Activated naive CD4-positive, alpha-beta T cell treated with Interleukin-2 at 50 U/mL for 16 hours (primary cell): ENCODE results near the gene TBC1D22B.
"Not testable (repeated sequence)": the region's sequence is repeated elsewhere in the genome, so short reads cannot be mapped to it uniquely, and the experiment has no call there.

Experiments
- DNase-seq: peaks from one replicate; pipeline ENCODE4 v3.0.0-alpha.2; 2020

The TBC1D22B gene

DNA sequence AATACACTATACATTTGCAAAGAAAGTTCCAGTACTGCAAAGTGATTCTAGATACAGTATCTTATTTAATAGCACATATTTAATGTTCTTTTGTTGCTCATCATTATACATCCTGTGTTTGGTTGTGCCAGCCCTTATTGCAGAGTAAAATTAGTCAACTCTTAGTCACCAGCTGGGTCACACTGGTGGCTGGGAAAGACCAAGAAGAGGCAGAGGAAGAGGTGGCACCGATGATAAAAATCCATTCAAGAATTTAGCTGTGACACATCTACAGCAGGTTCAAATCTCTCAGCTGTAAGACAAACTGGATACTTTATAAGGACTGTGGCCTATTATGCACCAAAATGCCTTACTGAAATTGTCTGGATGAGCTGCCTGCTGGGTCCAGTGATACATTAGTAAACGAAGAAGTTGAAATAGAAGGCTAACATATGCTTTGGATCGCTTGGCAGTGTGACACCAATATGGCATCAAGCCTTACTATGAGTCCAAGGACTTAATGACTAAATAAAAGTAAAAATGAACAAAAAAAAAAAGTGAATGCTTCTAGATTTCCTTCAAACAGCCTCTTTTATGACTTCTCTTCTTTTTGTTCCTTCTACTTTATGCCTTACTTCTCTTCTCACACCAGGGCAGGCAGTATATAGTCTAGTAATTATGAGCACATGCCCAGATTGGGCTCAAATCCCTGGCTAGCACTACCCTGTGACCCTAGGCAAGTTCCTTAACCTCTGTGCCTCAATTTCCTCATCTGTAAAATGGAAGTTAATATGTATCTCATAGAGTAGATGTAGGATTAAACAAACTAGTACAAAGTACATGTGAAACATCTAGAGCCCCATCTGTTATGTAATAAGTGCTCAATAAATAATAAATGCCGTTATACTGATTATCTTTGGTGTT is 66.8 kb downstream of the TBC1D22B start:
- peak; percentile 21 for DNase-seq

GRCh38 chr6:37330345-37330744 is 72.8 kb downstream of the TBC1D22B start:
- DNase-seq = not testable (repeated sequence)

GRCh38 chr6:37331047-37331446 is 73.5 kb downstream of the TBC1D22B start:
- no peak for DNase-seq

GRCh38 chr6:37332894-37333293 is 75.3 kb downstream of the TBC1D22B start:
- no peak for DNase-seq

DNA sequence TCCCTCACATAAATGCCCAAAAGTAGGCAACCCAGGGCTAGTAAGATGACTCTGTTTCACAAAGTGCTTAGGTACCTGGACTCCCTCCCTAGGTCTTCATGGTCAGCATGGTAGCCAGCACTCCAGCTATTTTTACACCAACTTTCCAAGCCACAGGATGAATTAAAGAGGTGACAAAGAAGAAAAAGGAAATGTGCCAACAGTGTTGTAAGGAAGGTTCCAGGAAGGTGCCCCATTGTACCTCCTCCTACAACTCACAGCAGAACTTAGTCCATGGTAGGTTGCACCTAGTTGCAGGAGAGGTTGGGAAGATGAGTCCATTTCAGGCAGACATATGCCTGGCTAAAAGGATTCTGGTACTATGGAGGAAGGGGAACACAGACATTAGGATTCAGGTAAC is 76.5 kb downstream of the TBC1D22B start:
- no peak for DNase-seq

DNA sequence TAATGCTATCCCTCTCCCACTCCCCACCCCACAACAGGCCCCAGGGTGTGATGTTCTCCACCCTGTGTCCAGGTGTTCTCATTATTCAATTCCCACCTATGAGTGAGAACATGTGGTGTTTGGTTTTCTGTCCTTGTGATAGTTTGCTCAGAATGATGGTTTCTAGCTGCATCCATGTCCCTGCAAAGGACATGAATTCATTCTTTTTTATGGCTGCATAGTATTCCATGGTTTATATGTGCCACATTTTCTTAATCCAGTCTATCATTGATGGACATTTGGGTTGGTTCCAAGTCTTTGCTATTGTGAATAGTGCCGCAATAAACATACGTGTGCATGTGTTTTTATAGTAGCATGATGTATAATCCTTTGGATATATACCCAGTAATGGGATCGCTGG is 80.7 kb downstream of the TBC1D22B start:
- not testable (repeated sequence) for DNase-seq

- DNase-seq = no peak
Measured at GRCh38 chr6:37338745-37339255, 81.2 kb downstream of the TBC1D22B start.

GRCh38 chr6:37339741-37340638 is 82.4 kb downstream of the TBC1D22B start:
- DNase-seq = no peak

GRCh38 chr6:37340639-37340943 is 83.0 kb downstream of the TBC1D22B start:
- DNase-seq = no peak

GRCh38 chr6:37343248-37343647 is 85.7 kb downstream of the TBC1D22B start:
- DNase-seq = no peak

DNA sequence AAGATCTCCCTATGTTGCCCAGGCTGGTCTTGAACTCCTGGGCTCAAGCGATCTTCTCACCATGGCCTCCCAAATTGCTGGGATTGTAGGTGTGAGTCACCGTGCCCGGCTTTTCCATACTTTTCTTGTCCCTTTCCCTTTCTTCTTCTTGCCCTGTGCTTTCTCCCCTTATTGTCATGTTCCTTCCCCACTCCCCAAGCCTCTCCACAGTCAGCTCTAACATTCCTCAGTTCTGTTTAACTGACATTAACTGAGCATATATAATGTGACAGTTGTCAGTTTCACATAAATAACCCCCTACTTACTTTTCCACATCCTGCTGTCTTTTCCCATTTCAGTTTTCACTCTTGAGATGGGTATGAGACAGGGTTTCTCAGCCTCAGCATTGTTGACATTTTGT is 86.7 kb downstream of the TBC1D22B start:
- DNase-seq = no peak

DNA sequence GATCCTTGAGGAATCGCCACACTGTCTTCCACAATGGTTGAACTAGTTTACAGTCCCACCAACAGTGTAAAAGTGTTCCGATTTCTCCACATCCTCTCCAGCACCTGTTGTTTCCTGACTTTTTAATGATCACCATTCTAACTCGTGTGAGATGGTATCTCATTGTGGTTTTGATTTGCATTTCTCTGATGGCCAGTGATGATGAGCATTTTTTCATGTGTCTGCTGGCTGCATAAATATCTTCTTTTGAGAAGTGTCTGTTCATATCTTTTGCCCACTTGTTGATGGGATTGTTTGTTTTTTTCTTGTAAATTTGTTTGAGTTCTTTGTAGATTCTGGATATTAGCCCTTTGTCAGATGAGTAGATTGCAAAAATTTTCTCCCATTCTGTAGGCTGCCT is 88.2 kb downstream of the TBC1D22B start:
- not testable (repeated sequence) for DNase-seq

DNA sequence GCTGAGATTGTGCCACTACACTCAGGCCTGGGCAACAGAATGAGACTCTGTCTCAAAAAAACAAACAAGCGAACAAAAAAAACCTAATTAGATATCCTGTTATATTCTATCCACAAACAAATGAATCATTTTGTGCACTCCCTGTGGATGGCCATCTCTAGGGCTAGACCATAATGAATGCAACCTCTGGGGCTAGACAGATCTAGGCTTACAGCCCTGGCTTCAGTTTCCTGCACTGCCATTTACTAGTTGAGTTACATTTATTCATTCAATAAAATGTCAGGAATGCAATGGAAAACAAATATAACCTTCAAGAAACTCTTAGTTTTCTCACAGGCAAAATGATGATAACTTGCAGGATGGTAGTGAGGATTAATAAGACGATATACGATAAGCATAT is 89.6 kb downstream of the TBC1D22B start:
- DNase-seq = no peak

DNA sequence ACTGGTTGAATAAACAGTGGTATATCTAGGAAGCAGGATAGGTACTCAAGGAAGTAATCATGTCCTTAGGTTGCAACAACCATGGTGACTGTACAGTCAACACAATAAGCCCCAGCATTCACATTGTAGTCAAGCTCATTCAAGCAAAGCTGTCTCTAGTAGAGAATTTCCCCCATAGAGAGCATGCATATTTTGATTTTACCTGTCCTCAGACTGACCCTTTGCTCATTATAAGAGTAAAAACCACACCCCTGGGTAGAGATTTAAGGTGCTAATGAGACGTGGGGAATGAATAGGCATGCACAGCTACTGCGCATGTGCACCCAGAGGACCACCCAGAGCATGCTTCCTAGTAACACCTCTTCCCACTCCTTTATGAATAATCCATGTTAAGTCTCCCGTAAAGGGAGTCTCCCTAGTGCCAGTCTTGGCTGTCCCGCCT is 90.1 kb downstream of the TBC1D22B start:
- DNase-seq = no peak

DNA sequence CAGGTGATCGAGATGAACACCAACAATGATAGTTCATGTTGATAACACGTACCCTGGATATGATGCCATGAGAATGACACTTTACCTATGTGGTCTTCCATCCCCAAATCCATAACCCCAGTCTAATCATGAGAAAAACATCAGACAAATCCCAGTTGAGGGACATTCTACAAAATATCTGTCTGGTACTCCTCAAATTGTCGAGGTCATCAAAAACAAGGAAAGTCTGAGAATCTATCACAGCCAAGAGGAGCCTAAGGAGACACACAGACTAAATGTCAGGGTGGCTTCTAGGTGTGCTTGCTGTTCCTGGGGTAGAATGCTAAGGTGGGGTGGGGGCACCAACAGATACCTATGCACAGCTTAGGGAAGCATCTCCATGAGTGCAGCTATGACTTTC is 93.5 kb downstream of the TBC1D22B start:
- no peak for DNase-seq

DNA sequence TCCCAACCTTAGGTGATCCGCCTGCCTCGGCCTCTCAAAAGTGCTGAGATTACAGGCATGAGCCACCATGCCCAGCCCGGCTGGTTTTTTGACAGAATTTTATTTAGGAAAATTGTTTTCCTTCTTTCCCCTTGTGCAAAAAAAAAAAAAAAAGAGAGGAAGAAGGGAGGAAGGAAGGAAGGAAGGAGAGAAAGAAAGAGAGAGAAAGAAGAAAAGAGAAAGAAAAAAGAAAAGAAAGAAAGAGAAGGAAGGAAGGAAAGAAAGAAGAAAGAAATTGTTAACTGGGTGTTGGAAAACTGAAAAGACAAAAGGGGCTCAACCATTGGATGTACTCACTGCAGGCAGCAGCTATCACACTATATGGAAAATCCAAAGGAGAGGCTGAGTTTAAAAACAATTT is 94.8 kb downstream of the TBC1D22B start:
- no peak for DNase-seq

DNA sequence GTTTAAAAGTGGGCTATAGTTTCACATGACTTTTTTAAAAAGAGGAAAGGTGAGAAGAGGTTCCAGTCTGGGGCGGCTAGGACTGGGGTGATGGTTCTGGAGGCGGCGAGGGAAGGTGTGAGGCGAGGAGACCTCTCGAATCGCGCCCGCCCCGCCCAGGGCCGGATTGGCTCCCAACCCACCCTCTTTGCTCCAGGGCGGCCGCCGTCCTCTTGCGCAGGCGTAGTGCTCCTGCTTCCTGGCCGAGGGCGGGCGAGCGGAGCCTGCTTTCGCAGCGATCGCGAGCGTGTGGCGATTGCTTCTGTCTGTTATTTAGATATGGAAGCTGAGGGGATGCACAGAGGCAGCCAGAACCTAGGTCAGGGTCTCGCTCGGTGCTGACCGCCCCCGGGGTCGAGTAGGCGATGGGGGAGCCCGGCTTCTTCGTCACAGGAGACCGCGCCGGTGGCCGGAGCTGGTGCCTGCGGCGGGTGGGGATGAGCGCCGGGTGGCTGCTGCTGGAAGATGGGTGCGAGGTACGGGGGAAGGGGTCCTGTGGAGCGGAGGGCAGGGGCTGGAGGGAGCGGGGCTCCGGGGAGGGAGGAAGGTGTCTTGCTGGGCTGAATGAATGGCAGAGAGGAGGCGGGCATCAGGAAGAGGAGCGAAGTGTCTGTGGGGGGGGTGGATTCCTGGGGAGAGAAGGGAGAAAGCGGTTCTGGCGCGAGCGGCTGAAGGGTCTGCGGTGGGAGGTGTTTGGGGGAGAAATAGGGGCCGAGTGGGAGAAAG is 96.4 kb downstream of the TBC1D22B start, which contains the start of gene RNF8:
TSS of gene RNF8 (plus strand) at position 223 of the 765 bp plus-strand sequence. CDS start at position 405, 182 bp downstream.
- peak; percentile 92 for DNase-seq

- DNase-seq = peak; percentile 17
Measured at GRCh38 chr6:37354526-37355384, 97.2 kb downstream of the TBC1D22B start.

GRCh38 chr6:37357288-37357687 is 99.7 kb downstream of the TBC1D22B start:
- DNase-seq = no peak

- DNase-seq = no peak
Measured at GRCh38 chr6:37357860-37358259, 100.3 kb downstream of the TBC1D22B start.

GRCh38 chr6:37359039-37359438 is 101.5 kb downstream of the TBC1D22B start:
- DNase-seq = no peak
